Nephron (organoid): ENCODE results near the gene TMC7.
A peak's percentile ranks its signal among the peaks of the same experiment; 100 is the strongest.

Experiments
- H3K27ac Mint-ChIP-seq, 3 experiments: 2 replicates each; pipeline ENCODE4 v1.8.0; 2020; ENCODE audit warnings: mixed read lengths in 3 of 3, mild to moderate bottlenecking in 2 of 3, moderate library complexity in 1 of 3
- H3K27me3 Mint-ChIP-seq: 2 replicates; pipeline ENCODE4 v1.8.0; 2021; ENCODE audit warnings: low read depth, mild to moderate bottlenecking, moderate library complexity, mixed read lengths
- H3K36me3 Mint-ChIP-seq: 2 replicates; pipeline ENCODE4 v1.8.0; 2020; ENCODE audit warnings: low read depth, mixed read lengths
- H3K4me1 Mint-ChIP-seq: 2 replicates; pipeline ENCODE4 v1.8.0; 2020; ENCODE audit warnings: mixed read lengths
- H3K4me3 Mint-ChIP-seq, 3 experiments: 2 replicates each; pipeline ENCODE4 v1.8.0; 2020; ENCODE audit warnings: mild to moderate bottlenecking in 3 of 3, mixed read lengths in 3 of 3, moderate library complexity in 2 of 3
- H3K9me3 Mint-ChIP-seq: 2 replicates; pipeline ENCODE4 v1.8.0; 2020; ENCODE audit warnings: mixed read lengths
- TF ChIP-seq, protein P1 (sequence below), 3 experiments: fragments of 200-600 bp; sonication (generic); IDR thresholded peaks; one replicate each; pipeline ENCODE4 v1.5.0; 2021; ENCODE audit warnings: antibody characterized with exemption in 3 of 3; ENCODE audit not compliant: unreplicated experiment in 3 of 3

TMC7 gene

DNA sequence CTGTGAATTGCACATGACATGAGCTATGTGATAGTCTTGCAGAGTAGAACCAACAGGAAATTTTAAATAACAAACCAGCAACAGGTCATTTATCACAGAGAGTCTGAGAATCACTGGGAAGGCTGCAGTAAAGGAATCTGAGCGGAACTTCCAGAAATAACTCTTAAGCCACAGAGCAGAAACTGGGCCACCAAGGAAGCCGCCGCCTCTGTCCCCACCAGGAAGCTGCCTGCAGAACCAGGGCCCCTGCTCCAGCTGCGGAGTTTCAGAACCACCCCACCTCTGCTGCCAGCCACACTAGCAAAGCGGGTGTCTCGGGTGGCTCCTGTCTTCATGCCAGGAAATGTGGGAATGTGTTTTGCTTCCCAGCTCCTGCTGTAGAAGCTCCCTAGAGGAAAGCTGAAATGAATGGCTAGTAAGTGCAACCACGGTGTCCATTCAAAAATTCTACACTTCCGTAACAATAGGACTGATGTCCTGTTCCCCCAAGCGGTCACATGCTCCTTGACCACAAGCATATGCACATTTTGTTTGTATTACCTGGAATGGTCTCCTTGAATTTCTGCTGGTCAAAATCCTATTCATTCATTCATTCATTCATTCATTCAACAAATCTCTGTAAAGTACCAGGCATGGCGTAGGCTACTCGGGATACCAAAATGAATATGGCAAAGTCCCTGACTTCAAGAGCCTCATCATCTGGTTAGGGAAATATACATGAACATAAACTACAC is 122.3 kb downstream of the TMC7 start:
- Mint-ChIP-seq H3K27me3 (peaks cover 4% of the 10 kb centered on the region), H3K36me3 (no peaks in the 10 kb centered on the region), H3K27ac (peak overlapping the region; percentile 31 to 61 (median 50)), H3K9me3 (no peaks in the 10 kb centered on the region), H3K4me1 (peaks cover 35% of the 10 kb centered on the region), H3K4me3 (no peak overlapping the region)
- TF ChIP-seq, protein P1, sequence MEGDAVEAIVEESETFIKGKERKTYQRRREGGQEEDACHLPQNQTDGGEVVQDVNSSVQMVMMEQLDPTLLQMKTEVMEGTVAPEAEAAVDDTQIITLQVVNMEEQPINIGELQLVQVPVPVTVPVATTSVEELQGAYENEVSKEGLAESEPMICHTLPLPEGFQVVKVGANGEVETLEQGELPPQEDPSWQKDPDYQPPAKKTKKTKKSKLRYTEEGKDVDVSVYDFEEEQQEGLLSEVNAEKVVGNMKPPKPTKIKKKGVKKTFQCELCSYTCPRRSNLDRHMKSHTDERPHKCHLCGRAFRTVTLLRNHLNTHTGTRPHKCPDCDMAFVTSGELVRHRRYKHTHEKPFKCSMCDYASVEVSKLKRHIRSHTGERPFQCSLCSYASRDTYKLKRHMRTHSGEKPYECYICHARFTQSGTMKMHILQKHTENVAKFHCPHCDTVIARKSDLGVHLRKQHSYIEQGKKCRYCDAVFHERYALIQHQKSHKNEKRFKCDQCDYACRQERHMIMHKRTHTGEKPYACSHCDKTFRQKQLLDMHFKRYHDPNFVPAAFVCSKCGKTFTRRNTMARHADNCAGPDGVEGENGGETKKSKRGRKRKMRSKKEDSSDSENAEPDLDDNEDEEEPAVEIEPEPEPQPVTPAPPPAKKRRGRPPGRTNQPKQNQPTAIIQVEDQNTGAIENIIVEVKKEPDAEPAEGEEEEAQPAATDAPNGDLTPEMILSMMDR (IDR thresholded peaks at IDR 0.05; ENCODE audit: unreplicated experiment in 3 of 3), result no peak

DNA sequence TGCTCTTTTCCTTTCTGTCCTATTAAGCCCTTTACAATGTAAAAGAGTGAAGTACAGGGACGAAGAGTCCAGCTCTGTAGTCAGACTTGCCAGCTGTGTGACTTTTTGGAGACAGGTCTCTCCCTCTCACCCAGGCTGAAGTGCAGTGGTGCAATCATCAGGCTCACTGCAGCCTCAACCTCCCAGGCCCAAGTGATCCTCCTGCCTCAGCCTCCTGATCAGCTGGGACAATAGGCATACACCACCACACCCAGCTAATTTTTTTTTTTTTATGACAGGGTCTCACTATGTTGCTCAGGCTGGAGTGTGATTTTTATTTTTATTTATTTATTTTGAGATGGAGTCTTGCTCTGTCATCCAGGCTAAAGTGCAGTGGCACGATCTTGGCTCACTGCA is 122.9 kb downstream of the TMC7 start:
- Mint-ChIP-seq H3K4me1 (peaks cover 35% of the 10 kb centered on the region), H3K27me3 (peaks cover 4% of the 10 kb centered on the region), H3K9me3 (no peaks in the 10 kb centered on the region), H3K27ac (peak overlapping the region in 2 of 3 experiments; percentile 31 to 50), H3K4me3 (no peak overlapping the region), H3K36me3 (no peaks in the 10 kb centered on the region)
- TF ChIP-seq, protein P1 (IDR thresholded peaks at IDR 0.05; ENCODE audit: unreplicated experiment in 3 of 3), result no peak

DNA sequence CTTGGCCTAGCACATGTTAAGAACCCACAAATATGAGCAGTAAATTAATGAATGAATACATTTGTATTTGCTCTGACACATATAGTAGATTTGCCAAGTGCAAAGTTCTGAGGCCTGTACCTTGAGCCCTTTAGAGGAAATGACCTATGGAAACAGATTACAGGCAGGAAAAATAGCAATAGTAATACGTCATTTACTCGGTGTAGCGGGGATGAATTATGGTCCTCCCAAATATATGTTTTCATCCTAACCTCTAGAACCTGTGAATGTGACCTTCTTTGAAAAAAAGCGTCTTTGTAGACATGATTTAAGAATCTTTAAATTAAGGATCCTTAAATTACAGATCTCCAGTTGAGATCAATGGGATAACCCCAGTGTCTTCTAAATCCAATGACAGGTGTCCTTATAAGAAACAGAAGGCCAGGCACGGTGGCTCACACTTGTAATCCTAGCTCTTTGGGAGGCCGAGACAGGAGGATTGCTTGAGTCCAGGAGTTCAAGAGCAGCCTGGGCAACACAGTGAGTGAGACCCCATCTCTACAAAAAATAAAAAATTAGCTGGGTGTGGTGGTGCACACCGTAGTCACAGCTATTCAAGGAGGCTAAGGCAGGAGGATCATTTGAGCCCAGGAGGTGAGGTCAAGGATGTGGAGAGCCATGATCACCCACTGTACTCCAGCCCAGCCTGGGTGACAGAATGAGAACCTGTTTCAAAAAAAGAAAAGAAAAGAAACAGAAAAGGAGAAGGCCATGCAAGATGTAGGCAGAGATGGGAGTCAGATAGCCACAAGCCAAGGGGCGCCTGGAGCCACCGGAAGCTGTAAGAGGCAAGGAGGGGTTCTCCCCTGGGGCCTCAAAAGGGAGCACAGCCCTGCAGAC is 124.9 kb downstream of the TMC7 start:
- H3K27me3 Mint-ChIP-seq, result peaks cover 3% of the 10 kb centered on the region
- no peaks in the 10 kb centered on the region for H3K36me3 Mint-ChIP-seq
- H3K4me1 Mint-ChIP-seq, result peaks cover 40% of the 10 kb centered on the region
- no peak overlapping the region for H3K4me3 Mint-ChIP-seq
- no peaks in the 10 kb centered on the region for H3K9me3 Mint-ChIP-seq
- TF ChIP-seq, protein P1 (IDR thresholded peaks at IDR 0.05; ENCODE audit: unreplicated experiment in 3 of 3), result no peak
- no peak overlapping the region for H3K27ac Mint-ChIP-seq

DNA sequence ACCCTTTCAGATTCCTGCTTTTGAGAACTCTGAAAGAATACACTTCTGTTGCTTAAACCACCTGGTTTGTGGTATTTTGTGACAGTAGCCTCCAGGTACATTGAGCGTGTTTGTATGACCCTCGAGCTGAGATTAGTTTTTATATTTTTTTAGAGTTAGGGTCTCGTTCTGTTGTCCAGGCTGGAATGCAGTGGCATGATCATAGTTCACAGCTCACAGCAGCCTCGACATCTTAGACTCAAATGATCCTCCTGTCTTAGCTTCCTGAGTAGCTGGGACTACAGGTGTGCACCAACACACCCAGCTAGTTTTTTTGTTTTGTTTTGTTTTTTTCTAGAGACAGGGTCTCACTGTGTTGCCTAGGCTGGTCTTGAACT is 125.5 kb downstream of the TMC7 start:
- H3K27ac Mint-ChIP-seq, result no peak overlapping the region
- H3K4me1 Mint-ChIP-seq, result peaks cover 40% of the 10 kb centered on the region
- H3K9me3 Mint-ChIP-seq, result no peaks in the 10 kb centered on the region
- no peaks in the 10 kb centered on the region for H3K36me3 Mint-ChIP-seq
- H3K4me3 Mint-ChIP-seq, result no peak overlapping the region
- TF ChIP-seq, protein P1 (IDR thresholded peaks at IDR 0.05; ENCODE audit: unreplicated experiment in 3 of 3), result no peak
- H3K27me3 Mint-ChIP-seq, result peaks cover 4% of the 10 kb centered on the region

DNA sequence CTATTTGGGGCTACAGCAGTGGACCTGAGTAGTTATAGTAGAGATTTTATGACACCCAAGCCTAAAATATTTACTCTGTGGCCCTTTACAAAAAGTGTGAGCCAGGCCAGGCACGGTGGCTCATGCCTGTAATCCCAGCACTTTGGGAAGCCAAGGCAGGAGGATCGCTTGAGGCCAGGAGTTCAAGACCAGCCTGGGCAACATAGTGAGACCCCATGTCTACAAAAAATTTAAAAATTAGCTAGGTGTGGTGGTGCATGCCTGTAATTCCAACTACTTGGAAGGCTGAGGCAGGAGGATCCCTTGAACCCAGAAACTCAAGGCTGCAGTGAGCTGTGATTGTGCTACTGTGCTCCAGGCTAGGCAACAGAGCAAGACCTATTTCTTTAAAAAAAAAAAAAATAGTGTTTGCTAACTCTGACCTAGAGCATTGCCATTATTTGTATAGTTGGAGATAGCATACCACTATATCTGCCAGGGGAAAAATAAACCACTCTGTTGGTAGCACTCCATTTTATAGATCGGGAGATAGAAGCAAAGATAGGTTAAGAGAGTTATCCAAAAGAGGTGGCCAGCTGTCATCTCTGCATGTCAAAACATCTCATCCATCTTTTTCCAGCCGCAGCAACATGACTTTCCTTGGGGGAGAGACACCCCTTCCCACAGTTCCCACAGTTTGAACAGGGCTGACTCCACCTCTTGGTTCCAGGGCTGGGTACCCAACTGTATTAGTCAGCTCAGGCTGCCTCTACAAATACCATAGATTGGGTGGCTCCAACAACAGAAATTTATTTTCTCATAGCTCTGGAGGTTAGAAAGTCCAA is 127.0 kb downstream of the TMC7 start:
- no peaks in the 10 kb centered on the region for H3K9me3 Mint-ChIP-seq
- peaks cover 4% of the 10 kb centered on the region for H3K27me3 Mint-ChIP-seq
- peaks cover 29% of the 10 kb centered on the region for H3K4me1 Mint-ChIP-seq
- H3K36me3 Mint-ChIP-seq, result no peaks in the 10 kb centered on the region
- no peak overlapping the region for H3K27ac Mint-ChIP-seq
- TF ChIP-seq, protein P1 (IDR thresholded peaks at IDR 0.05; ENCODE audit: unreplicated experiment in 3 of 3), result no peak
- H3K4me3 Mint-ChIP-seq, result peak overlapping the region in 1 of 3 experiments; percentile 42
